Midbrain (tissue), 1 donor: ENCODE data around the gene ALPG.

Experiments
- DNase-seq: peaks from one replicate; lab custom pipeline; 2025; lab: John Stamatoyannopoulos, UW

Gene ALPG

DNA sequence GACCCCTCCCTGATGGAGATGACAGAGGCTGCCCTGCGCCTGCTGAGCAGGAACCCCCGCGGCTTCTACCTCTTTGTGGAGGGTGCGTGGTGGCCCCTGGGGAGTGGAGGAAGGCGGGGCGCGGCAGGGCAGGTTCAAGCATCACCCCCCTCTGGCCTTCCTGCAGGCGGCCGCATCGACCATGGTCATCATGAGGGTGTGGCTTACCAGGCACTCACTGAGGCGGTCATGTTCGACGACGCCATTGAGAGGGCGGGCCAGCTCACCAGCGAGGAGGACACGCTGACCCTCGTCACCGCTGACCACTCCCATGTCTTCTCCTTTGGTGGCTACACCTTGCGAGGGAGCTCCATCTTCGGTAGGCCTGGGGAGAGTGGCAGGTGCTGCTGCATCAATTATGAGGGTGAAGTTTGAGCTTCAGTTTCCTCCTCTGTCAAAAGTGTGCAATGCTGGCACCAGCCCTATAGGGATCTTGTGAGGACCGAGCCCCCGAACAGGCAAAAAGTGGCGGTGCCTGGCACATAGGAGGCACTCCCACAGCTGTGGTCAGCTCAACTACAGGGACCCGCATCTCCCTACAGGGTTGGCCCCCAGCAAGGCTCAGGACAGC is 51.5 kb downstream of the ALPG start:
- DNase-seq, result no peak

GRCh38 chr2:232458661-232459418 is 52.2 kb downstream of the ALPG start:
- no peak for DNase-seq

DNA sequence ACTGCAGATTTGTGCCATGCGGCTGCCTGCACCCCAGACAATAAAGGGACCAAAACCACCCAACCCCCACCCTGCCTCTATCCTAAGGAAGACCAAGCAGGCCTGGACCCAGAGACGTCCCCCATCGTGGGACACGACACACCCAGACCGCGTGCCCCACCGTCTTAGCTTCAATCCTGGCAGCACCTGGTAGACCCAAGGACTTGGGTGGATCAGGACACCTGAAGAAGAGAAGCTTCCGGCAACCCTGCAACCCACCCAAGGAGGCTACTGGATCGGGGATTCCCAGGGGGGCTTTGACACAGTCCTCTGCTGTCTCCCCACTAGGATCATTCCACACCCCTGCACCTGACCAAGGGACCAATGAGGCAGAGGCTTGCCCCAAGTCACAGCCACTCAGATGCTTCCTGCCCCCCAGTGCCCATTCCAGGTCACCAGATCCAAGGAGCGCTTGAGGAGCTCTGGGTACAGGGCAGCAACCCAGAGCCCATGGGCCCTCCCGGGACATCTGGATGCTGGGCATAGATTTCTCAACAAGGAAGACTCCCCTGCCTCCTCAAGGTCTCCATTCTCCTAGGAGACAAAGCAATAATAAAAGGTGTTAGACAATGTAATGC is 52.9 kb downstream of the ALPG start:
- no peak for DNase-seq

- no peak for DNase-seq
Observed at GRCh38 chr2:232460171-232460570, 53.5 kb downstream of the ALPG start.
